RWPE2 (cell line): Measurements from ENCODE around the gene ASTN1.

Experiments
- ATAC-seq: fragments of 200-7000 bp; cut with Tn5 transposase; 3 replicates; pipeline ENCODE4 v1.9.1; 2021; ENCODE audit warnings: low read depth
- DNase-seq: peaks from one replicate; pipeline ENCODE4 v3.0.0-alpha.2; 2020; ENCODE audit warnings: low spot score
- H3K27ac ChIP-seq: fragments of 450-650 bp; 2 replicates; pipeline ENCODE4 v1.5.1; 2017; ENCODE audit warnings: mild to moderate bottlenecking; ENCODE audit not compliant: poor library complexity, severe bottlenecking
- H3K27me3 ChIP-seq: fragments of 250-450 bp; sonication (Bioruptor Pico); 2 replicates; pipeline ENCODE4 v1.5.1; 2021; ENCODE audit warnings: mild to moderate bottlenecking, moderate library complexity; ENCODE audit not compliant: insufficient read depth, poor library complexity, severe bottlenecking
- H3K36me3 ChIP-seq: fragments of 250-450 bp; sonication (Bioruptor Pico); 2 replicates; pipeline ENCODE4 v1.5.1; 2020; ENCODE audit warnings: low read depth, mild to moderate bottlenecking, moderate library complexity
- H3K4me1 ChIP-seq: fragments of 250-450 bp; sonication (Bioruptor Pico); 2 replicates; pipeline ENCODE4 v1.5.1; 2021; ENCODE audit warnings: mild to moderate bottlenecking, moderate library complexity; ENCODE audit not compliant: insufficient read depth, poor library complexity, severe bottlenecking
- H3K4me3 ChIP-seq: fragments of 250-450 bp; sonication (Bioruptor Pico); 2 replicates; pipeline ENCODE4 v1.5.1; 2021; ENCODE audit warnings: mild to moderate bottlenecking, moderate library complexity; ENCODE audit not compliant: severe bottlenecking
- H3K9me3 ChIP-seq: fragments of 250-450 bp; sonication (Bioruptor Pico); 2 replicates; pipeline ENCODE4 v1.5.1; 2021; ENCODE audit warnings: mild to moderate bottlenecking, moderate library complexity; ENCODE audit not compliant: severe bottlenecking
- TF ChIP-seq, protein P1 (sequence below): fragments of 450-650 bp; IDR thresholded peaks from one replicate; pipeline ENCODE4 v1.5.1; 2017; ENCODE audit warnings: mild to moderate bottlenecking, moderate library complexity; ENCODE audit not compliant: poor library complexity, severe bottlenecking

ASTN1 gene

DNA sequence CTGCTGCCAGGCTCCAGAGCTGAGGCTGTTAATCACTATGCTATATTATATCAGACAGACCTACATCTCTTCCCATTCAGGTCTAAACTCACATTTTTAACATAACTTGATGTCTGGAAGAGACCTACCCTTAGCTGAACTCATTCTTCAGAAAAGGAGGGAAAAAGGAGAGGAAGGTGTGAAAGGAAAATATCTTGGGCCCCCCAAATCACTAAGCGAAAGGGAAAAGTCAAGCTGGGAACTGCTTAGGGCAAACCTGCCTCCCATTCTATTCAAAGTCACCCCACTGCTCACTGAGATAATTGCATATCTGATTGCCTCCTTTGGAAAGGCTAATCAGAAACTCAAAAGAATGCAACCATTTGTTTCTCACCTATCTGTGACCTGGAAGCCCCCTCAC, 222.2 kb downstream of the ASTN1 start:
- Histone ChIP-seq H3K9me3 (no peaks in the 10 kb centered on the region), H3K27ac (no peak overlapping the region), H3K36me3 (no peaks in the 10 kb centered on the region), H3K4me1 (no peaks in the 10 kb centered on the region), H3K27me3 (peaks cover 5% of the 10 kb centered on the region), H3K4me3 (no peak overlapping the region)
- TF ChIP-seq, protein P1, sequence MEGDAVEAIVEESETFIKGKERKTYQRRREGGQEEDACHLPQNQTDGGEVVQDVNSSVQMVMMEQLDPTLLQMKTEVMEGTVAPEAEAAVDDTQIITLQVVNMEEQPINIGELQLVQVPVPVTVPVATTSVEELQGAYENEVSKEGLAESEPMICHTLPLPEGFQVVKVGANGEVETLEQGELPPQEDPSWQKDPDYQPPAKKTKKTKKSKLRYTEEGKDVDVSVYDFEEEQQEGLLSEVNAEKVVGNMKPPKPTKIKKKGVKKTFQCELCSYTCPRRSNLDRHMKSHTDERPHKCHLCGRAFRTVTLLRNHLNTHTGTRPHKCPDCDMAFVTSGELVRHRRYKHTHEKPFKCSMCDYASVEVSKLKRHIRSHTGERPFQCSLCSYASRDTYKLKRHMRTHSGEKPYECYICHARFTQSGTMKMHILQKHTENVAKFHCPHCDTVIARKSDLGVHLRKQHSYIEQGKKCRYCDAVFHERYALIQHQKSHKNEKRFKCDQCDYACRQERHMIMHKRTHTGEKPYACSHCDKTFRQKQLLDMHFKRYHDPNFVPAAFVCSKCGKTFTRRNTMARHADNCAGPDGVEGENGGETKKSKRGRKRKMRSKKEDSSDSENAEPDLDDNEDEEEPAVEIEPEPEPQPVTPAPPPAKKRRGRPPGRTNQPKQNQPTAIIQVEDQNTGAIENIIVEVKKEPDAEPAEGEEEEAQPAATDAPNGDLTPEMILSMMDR = no peak
- ATAC-seq (no peak), DNase-seq (no peak)

DNA sequence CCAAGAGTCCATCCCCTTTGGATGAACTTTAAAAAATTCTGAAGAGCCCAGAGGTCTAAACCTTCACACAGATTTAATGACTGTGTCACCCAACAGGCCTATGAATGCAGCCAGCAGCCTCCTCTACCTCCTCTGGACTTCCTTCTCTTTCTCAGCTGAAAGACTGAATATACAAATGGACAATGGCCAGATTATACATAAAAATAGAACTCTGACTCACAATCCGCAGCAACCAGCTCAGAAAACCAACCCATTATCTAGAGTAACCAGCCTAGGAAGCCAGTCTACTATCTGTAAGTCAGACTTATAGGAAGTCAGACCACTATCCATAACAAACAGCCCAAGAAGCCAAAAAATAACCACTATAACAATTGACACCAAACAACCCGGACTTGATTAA, 224.5 kb downstream of the ASTN1 start:
- H3K4me1 ChIP-seq = no peaks in the 10 kb centered on the region
- no peaks in the 10 kb centered on the region for H3K9me3 ChIP-seq
- DNase-seq (no peak), ATAC-seq (no peak)
- H3K27me3 ChIP-seq = peaks cover 5% of the 10 kb centered on the region
- TF ChIP-seq, protein P1 = no peak
- H3K27ac ChIP-seq = no peak overlapping the region
- no peaks in the 10 kb centered on the region for H3K36me3 ChIP-seq
- no peak overlapping the region for H3K4me3 ChIP-seq

DNA sequence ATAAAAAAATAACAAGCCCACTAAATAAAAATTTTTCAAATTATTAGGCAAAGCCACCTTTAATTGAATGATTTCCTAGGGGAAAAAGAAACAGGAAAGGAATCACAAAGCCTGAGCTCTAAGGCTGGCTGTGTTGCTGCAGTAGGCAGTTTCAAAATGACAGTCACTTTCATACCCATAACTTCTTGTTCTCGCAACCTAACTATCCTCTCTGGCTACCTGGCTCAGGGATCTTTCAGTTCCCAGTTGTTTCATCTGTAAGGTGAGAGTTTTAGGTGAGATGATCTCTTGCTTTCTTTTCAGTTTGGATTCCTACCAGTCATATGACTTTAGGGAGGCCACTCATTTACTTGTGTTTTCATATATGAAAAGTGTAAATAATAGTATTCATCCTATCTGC, 226.1 kb downstream of the ASTN1 start:
- ATAC-seq = no peak
- no peaks in the 10 kb centered on the region for H3K36me3 ChIP-seq
- no peak overlapping the region for H3K4me3 ChIP-seq
- H3K4me1 ChIP-seq = no peaks in the 10 kb centered on the region
- H3K27ac ChIP-seq = no peak overlapping the region
- H3K27me3 ChIP-seq = peaks cover 5% of the 10 kb centered on the region
- DNase-seq = no peak
- TF ChIP-seq, protein P1 = no peak
- H3K9me3 ChIP-seq = no peaks in the 10 kb centered on the region

DNA sequence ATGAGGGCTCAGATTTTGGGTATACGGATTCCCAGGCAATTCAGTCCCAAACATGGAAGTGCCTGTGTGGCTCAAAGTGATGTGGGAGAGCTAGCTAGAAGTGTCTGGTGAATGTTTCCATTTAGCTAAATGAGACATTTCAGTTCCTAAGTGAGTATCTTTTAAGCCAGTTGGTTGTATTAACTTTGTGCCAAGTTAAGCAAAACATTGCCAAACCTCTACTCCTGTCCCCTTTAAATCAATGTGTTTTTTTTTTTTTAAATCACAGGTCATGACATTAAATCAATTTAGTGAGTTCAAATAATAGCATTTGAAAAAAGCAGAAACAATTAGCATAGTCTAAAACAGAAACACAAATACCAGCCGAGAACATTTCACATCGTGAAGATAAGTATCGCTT, 230.1 kb downstream of the ASTN1 start:
- TF ChIP-seq, protein P1 = no peak
- ATAC-seq = no peak
- no peaks in the 10 kb centered on the region for H3K9me3 ChIP-seq
- no peak overlapping the region for H3K27ac ChIP-seq
- no peaks in the 10 kb centered on the region for H3K36me3 ChIP-seq
- DNase-seq = no peak
- peaks cover 4% of the 10 kb centered on the region for H3K27me3 ChIP-seq
- no peak overlapping the region for H3K4me3 ChIP-seq
- no peaks in the 10 kb centered on the region for H3K4me1 ChIP-seq

DNA sequence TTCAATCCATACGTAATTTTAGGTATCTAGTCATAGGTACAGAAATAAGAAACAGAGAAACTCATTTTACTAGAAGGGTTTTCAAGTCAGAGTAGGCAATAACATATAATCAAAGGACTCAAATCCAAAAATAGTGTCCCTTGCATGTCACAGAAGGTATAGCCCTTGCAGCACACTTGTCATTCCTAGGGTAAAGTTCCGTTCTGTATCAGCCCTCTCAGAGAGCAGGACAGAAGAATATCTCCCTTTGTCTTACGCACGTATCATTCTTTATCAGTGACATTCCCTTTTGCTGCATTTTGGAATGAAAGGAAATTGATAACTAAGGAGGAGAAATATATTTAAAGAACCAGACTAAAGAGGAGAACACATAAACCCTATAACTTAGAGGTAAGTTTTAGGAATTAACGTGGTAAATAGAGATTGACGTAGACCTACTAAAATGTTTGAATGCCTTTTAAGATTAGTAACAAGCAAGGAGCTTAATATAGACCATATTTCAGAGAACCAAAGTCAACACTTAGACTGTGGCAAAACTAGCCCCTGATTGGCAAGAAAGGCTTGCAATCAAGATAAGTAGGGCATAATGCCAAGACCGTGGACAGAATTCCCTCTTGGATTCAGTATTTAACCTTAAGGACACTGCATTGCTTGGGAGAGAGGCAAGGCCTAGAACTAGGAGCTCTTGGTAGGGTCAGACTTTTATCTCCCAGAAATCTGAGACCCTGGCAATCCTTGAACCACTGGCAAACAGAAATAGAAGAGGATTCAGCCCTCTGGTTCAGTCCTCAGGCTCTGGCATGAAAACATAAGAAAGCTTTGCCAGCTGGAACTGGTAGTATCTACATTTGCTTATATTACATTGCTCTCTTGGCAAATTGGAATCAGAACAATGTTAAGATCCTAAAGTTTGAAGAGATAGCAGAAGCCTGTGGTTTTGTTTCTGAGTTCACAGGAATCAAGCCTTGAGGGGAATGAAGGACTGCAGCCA, 232.1 kb downstream of the ASTN1 start:
- peaks cover 4% of the 10 kb centered on the region for H3K27me3 ChIP-seq
- H3K36me3 ChIP-seq = no peaks in the 10 kb centered on the region
- TF ChIP-seq, protein P1 = no peak
- no peaks in the 10 kb centered on the region for H3K4me1 ChIP-seq
- no peak overlapping the region for H3K4me3 ChIP-seq
- ATAC-seq (no peak), DNase-seq (no peak)
- no peaks in the 10 kb centered on the region for H3K9me3 ChIP-seq
- H3K27ac ChIP-seq = no peak overlapping the region
